Neuronal stem cell (in vitro differentiated cells): ENCODE results near the gene BTN2A1.
"Not testable (repeated sequence)": the region's sequence is repeated elsewhere in the genome, so short reads cannot be mapped to it uniquely, and the experiment has no call there.

Source experiments
- DNase-seq: peaks from one replicate; pipeline ENCODE4 v3.0.0-alpha.2; 2013; ENCODE audit warnings: low spot score
- H2AFZ ChIP-seq: one replicate; pipeline ENCODE4 v1.6.1; 2013; ENCODE audit warnings: mild to moderate bottlenecking, low read length, inconsistent platforms
- H2AK5ac ChIP-seq: 2 replicates; pipeline ENCODE4 v1.6.1; 2013; ENCODE audit warnings: low read depth, mild to moderate bottlenecking, inconsistent platforms, low read length, moderate library complexity, mixed read lengths
- H2BK120ac ChIP-seq: 2 replicates; pipeline ENCODE4 v1.6.1; 2013; ENCODE audit warnings: low read depth, mild to moderate bottlenecking, inconsistent platforms, low read length, moderate library complexity, mixed read lengths
- H2BK12ac ChIP-seq: one replicate; pipeline ENCODE4 v1.6.1; 2013; ENCODE audit warnings: low read length, inconsistent platforms
- H2BK15ac ChIP-seq: 2 replicates; pipeline ENCODE4 v1.6.1; 2013; ENCODE audit warnings: mild to moderate bottlenecking, low read length, inconsistent platforms, mixed read lengths
- H2BK5ac ChIP-seq: one replicate; pipeline ENCODE4 v1.6.1; 2013; ENCODE audit warnings: inconsistent platforms, mild to moderate bottlenecking, low read length, moderate library complexity
- H3K14ac ChIP-seq: one replicate; pipeline ENCODE4 v1.6.1; 2013; ENCODE audit warnings: low read length, inconsistent platforms
- H3K18ac ChIP-seq: 2 replicates; pipeline ENCODE4 v1.6.1; 2013; ENCODE audit warnings: low read length, inconsistent platforms
- H3K23ac ChIP-seq: 2 replicates; pipeline ENCODE4 v1.6.1; 2013; ENCODE audit warnings: low read depth, mild to moderate bottlenecking, mixed read lengths, low read length, inconsistent platforms; ENCODE audit not compliant: poor library complexity
- H3K27ac ChIP-seq: replicated peaks from 3 replicates; pipeline ENCODE4 v1.5.1; 2013; ENCODE audit warnings: low read length, inconsistent platforms
- H3K27me3 ChIP-seq, 3 experiments: 2 replicates each; pipeline ENCODE4 v1.6.1; 2013; ENCODE audit warnings: low read length in 3 of 3, mild to moderate bottlenecking in 2 of 3, inconsistent platforms in 1 of 3, low read depth in 1 of 3, mixed read lengths in 1 of 3, moderate library complexity in 1 of 3; ENCODE audit not compliant: control insufficient read depth in 3 of 3, insufficient read depth in 3 of 3
- H3K36me3 ChIP-seq, 2 donors: replicated peaks in 1 of 2; 2 replicates each; pipeline ENCODE4 v1.6.1; 2013; ENCODE audit warnings: low read length in 2 of 2; ENCODE audit not compliant: control insufficient read depth in 2 of 2, insufficient read depth in 2 of 2
- H3K4ac ChIP-seq: 2 replicates; pipeline ENCODE4 v1.6.1; 2013; ENCODE audit warnings: inconsistent platforms, mild to moderate bottlenecking, low read length, moderate library complexity
- H3K4me1 ChIP-seq, 2 donors: 1 replicate in 1 of 2; 2 replicates in 1 of 2; pipeline ENCODE4 v1.6.1; 2013; ENCODE audit warnings: low read length in 2 of 2, low read depth in 1 of 2; ENCODE audit not compliant: control insufficient read depth in 2 of 2, insufficient read depth in 1 of 2
- H3K4me2 ChIP-seq: one replicate; pipeline ENCODE4 v1.6.1; 2013; ENCODE audit warnings: mild to moderate bottlenecking, low read length, inconsistent platforms; ENCODE audit not compliant: insufficient read depth, poor library complexity, severe bottlenecking
- H3K4me3 ChIP-seq, 2 donors: 2 replicates each; pipeline ENCODE4 v1.5.1; 2013; ENCODE audit warnings: low read length in 2 of 2, mild to moderate bottlenecking in 2 of 2, inconsistent platforms in 1 of 2, moderate library complexity in 1 of 2
- H3K79me1 ChIP-seq: one replicate; pipeline ENCODE4 v1.6.1; 2013; ENCODE audit warnings: low read depth, mild to moderate bottlenecking, inconsistent platforms, low read length, moderate library complexity
- H3K9ac ChIP-seq: one replicate; pipeline ENCODE4 v1.6.1; 2013; ENCODE audit warnings: mild to moderate bottlenecking, low read depth, low read length, inconsistent platforms; ENCODE audit not compliant: poor library complexity
- H3K9me3 ChIP-seq, 2 donors: replicated peaks in 1 of 2; 2 replicates each; pipeline versions ENCODE3 to v1.6.1; 2013; ENCODE audit warnings: low read length in 2 of 2, mild to moderate bottlenecking in 2 of 2, inconsistent platforms in 1 of 2, low read depth in 1 of 2, mixed read lengths in 1 of 2, moderate library complexity in 1 of 2; ENCODE audit not compliant: control insufficient read depth in 2 of 2, insufficient read depth in 1 of 2
- H4K8ac ChIP-seq: one replicate; pipeline ENCODE4 v1.6.1; 2013; ENCODE audit warnings: low read depth, mild to moderate bottlenecking, inconsistent platforms, low read length, moderate library complexity
- H4K91ac ChIP-seq: one replicate; pipeline ENCODE4 v1.6.1; 2013; ENCODE audit warnings: low read length, low read depth, mild to moderate bottlenecking, inconsistent platforms; ENCODE audit not compliant: poor library complexity
- whole genome bisulfite sequencing, 2 donors: extraction: QIAGEN DNeasy Blood & Tissue Kit; methylation state at CpG; one replicate each; pipeline ENCODE4 v1.1.7; 2013; ENCODE audit warnings: missing lambda C conversion rate in 2 of 2, mixed read lengths in 1 of 2; ENCODE audit not compliant: insufficient read length in 2 of 2, insufficient replicate concordance in 1 of 2; ENCODE audit errors: extremely low coverage in 2 of 2; 5-methylcytosine and 5-hydroxymethylcytosine counted together

Gene BTN2A1

GRCh38 chr6:26415791-26416190 is 42.0 kb upstream of the BTN2A1 start:
- Histone ChIP-seq H3K4me2 (no peak overlapping the region), H3K4me1 (peaks cover 0 to 2% of the 10 kb centered on the region in 2 donors), H3K4me3 (no peak overlapping the region), H3K27me3 (no peaks in the 10 kb centered on the region), H3K9me3 (peaks cover 0 to 13% of the 10 kb centered on the region in 2 donors), H3K4ac (no peak overlapping the region), H2AFZ (no peak overlapping the region), H4K91ac (no peak overlapping the region), H2BK12ac (no peak overlapping the region), H2BK5ac (no peak overlapping the region), H3K18ac (no peak overlapping the region), H2BK120ac (no peak overlapping the region), H3K36me3 (peaks cover 0 to 12% of the 10 kb centered on the region in 2 donors), H2AK5ac (no peak overlapping the region), H3K14ac (no peak overlapping the region), H3K27ac (no peak overlapping the region), H3K9ac (no peak overlapping the region), H3K23ac (no peak overlapping the region), H3K79me1 (no peaks in the 10 kb centered on the region), H2BK15ac (no peak overlapping the region), H4K8ac (no peak overlapping the region)
- no CpG with 5 or more reads among the region's 2 CpGs for WGBS, 2 donors
- DNase-seq = no peak

GRCh38 chr6:26416288-26416687 is 41.5 kb upstream of the BTN2A1 start:
- Histone ChIP-seq H2AFZ (no peak overlapping the region), H2BK5ac (no peak overlapping the region), H2BK120ac (no peak overlapping the region), H3K36me3 (peaks cover 0 to 7% of the 10 kb centered on the region in 2 donors), H3K14ac (no peak overlapping the region), H3K4me3 (no peak overlapping the region), H3K27me3 (no peaks in the 10 kb centered on the region), H2BK15ac (no peak overlapping the region), H4K91ac (no peak overlapping the region), H3K79me1 (no peaks in the 10 kb centered on the region), H3K18ac (no peak overlapping the region), H2BK12ac (no peak overlapping the region), H3K4me1 (peaks cover 0 to 3% of the 10 kb centered on the region in 2 donors), H3K9me3 (peaks cover 0 to 13% of the 10 kb centered on the region in 2 donors), H4K8ac (no peak overlapping the region), H2AK5ac (no peak overlapping the region), H3K27ac (no peak overlapping the region), H3K9ac (no peak overlapping the region), H3K4me2 (no peak overlapping the region), H3K4ac (no peak overlapping the region), H3K23ac (no peak overlapping the region)
- DNase-seq = no peak
- WGBS, 2 donors = no CpG with 5 or more reads among the region's 1 CpG

- H3K18ac ChIP-seq, H3K9ac ChIP-seq, H2BK120ac ChIP-seq, H4K8ac ChIP-seq, H2BK15ac ChIP-seq, H3K79me1 ChIP-seq, H3K4me2 ChIP-seq, H4K91ac ChIP-seq, H3K27ac ChIP-seq, H3K4ac ChIP-seq, H3K14ac ChIP-seq, H2AFZ ChIP-seq, H2BK12ac ChIP-seq, DNase-seq, H2BK5ac ChIP-seq, H3K23ac ChIP-seq, H3K36me3 ChIP-seq, H3K4me1 ChIP-seq, H3K27me3 ChIP-seq, H2AK5ac ChIP-seq: not testable (repeated sequence)
- H3K9me3 ChIP-seq = peaks cover 0 to 13% of the 10 kb centered on the region in 2 donors
- H3K4me3 ChIP-seq = peak overlapping the region in 1 of 2 donors; percentile 44
- WGBS, 2 donors = no CpG with 5 or more reads among the region's 2 CpGs
These were observed 39.7 kb upstream of the BTN2A1 start for GRCh38 chr6:26418077-26418476.

- not testable (repeated sequence) for H2AK5ac ChIP-seq, H2BK5ac ChIP-seq, H3K79me1 ChIP-seq, H3K4ac ChIP-seq, H3K9ac ChIP-seq, H4K91ac ChIP-seq, H2BK12ac ChIP-seq, H4K8ac ChIP-seq, H3K4me3 ChIP-seq, H3K4me1 ChIP-seq, H2AFZ ChIP-seq, DNase-seq, H3K4me2 ChIP-seq, H3K27me3 ChIP-seq, H3K14ac ChIP-seq, H3K27ac ChIP-seq, H2BK15ac ChIP-seq, H3K18ac ChIP-seq, H3K23ac ChIP-seq, H2BK120ac ChIP-seq
- peaks cover 0 to 12% of the 10 kb centered on the region in 2 donors for H3K36me3 ChIP-seq
- peaks cover 0 to 13% of the 10 kb centered on the region in 2 donors for H3K9me3 ChIP-seq
- WGBS, 2 donors = no CpG with 5 or more reads among the region's 3 CpGs
These were observed 39.0 kb upstream of the BTN2A1 start for GRCh38 chr6:26418795-26419194.
